ENCODE data around the gene CEP43.

DNA sequence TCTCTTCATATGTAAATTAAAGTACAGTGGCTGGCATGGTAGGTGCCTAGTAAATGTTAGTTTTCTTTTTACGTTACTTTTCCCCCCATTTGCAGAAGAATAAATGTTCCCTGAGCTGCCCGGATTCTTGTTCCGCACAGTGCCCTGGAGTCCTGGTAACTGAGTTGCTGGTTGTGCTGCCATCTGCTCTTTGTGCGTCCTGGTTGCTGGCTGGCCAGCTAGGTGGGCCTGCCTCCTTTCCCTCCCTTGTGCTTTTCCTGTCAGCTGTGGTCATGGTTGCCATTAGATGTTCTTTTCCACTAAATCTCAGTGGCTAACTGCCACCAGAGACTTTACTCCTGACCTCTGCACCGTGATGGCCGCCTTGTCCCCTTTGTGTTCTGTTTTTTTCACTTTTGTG, 28.6 kb downstream of the CEP43 start:
- TF ChIP-seq, protein P1, sequence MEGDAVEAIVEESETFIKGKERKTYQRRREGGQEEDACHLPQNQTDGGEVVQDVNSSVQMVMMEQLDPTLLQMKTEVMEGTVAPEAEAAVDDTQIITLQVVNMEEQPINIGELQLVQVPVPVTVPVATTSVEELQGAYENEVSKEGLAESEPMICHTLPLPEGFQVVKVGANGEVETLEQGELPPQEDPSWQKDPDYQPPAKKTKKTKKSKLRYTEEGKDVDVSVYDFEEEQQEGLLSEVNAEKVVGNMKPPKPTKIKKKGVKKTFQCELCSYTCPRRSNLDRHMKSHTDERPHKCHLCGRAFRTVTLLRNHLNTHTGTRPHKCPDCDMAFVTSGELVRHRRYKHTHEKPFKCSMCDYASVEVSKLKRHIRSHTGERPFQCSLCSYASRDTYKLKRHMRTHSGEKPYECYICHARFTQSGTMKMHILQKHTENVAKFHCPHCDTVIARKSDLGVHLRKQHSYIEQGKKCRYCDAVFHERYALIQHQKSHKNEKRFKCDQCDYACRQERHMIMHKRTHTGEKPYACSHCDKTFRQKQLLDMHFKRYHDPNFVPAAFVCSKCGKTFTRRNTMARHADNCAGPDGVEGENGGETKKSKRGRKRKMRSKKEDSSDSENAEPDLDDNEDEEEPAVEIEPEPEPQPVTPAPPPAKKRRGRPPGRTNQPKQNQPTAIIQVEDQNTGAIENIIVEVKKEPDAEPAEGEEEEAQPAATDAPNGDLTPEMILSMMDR (IDR thresholded peaks at IDR 0.05), result no peak
- TF ChIP-seq ETV6 (CRISPR knock-in tag; IDR thresholded peaks at IDR 0.05) (no peak), NR2C2 (CRISPR knock-in tag; IDR thresholded peaks at IDR 0.05) (no peak), ZNF423 (CRISPR knock-in tag; IDR thresholded peaks at IDR 0.05) (no peak), FOXP1 (CRISPR knock-in tag; IDR thresholded peaks at IDR 0.05; ENCODE audit: borderline replicate concordance) (no peak), CREM (CRISPR knock-in tag; IDR thresholded peaks at IDR 0.05) (no peak), SMAD4 (CRISPR knock-in tag; IDR thresholded peaks at IDR 0.05) (no peak), RELA (CRISPR knock-in tag; IDR thresholded peaks at IDR 0.05; ENCODE audit: borderline replicate concordance) (no peak), ESRRA (CRISPR knock-in tag; IDR thresholded peaks at IDR 0.05; ENCODE audit: borderline replicate concordance) (no peak)
- TF ChIP-seq, protein P2, sequence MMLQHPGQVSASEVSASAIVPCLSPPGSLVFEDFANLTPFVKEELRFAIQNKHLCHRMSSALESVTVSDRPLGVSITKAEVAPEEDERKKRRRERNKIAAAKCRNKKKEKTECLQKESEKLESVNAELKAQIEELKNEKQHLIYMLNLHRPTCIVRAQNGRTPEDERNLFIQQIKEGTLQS (CRISPR knock-in tag; conservative IDR thresholded peaks at IDR 0.05), result no peak
- TF ChIP-seq, protein P3, sequence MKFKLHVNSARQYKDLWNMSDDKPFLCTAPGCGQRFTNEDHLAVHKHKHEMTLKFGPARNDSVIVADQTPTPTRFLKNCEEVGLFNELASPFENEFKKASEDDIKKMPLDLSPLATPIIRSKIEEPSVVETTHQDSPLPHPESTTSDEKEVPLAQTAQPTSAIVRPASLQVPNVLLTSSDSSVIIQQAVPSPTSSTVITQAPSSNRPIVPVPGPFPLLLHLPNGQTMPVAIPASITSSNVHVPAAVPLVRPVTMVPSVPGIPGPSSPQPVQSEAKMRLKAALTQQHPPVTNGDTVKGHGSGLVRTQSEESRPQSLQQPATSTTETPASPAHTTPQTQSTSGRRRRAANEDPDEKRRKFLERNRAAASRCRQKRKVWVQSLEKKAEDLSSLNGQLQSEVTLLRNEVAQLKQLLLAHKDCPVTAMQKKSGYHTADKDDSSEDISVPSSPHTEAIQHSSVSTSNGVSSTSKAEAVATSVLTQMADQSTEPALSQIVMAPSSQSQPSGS (CRISPR knock-in tag; IDR thresholded peaks at IDR 0.05; ENCODE audit: borderline replicate concordance, low read depth), result no peak
- TF ChIP-seq, protein P4, sequence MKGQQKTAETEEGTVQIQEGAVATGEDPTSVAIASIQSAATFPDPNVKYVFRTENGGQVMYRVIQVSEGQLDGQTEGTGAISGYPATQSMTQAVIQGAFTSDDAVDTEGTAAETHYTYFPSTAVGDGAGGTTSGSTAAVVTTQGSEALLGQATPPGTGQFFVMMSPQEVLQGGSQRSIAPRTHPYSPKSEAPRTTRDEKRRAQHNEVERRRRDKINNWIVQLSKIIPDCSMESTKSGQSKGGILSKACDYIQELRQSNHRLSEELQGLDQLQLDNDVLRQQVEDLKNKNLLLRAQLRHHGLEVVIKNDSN (CRISPR knock-in tag; IDR thresholded peaks at IDR 0.05), result no peak
- TF ChIP-seq, protein P5, sequence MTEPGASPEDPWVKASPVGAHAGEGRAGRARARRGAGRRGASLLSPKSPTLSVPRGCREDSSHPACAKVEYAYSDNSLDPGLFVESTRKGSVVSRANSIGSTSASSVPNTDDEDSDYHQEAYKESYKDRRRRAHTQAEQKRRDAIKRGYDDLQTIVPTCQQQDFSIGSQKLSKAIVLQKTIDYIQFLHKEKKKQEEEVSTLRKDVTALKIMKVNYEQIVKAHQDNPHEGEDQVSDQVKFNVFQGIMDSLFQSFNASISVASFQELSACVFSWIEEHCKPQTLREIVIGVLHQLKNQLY (CRISPR knock-in tag; IDR thresholded peaks at IDR 0.05), result no peak
- TF ChIP-seq, protein P6, sequence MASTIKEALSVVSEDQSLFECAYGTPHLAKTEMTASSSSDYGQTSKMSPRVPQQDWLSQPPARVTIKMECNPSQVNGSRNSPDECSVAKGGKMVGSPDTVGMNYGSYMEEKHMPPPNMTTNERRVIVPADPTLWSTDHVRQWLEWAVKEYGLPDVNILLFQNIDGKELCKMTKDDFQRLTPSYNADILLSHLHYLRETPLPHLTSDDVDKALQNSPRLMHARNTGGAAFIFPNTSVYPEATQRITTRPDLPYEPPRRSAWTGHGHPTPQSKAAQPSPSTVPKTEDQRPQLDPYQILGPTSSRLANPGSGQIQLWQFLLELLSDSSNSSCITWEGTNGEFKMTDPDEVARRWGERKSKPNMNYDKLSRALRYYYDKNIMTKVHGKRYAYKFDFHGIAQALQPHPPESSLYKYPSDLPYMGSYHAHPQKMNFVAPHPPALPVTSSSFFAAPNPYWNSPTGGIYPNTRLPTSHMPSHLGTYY (CRISPR knock-in tag; IDR thresholded peaks at IDR 0.05), result no peak
